GM13976 (cell line): Measurements from ENCODE around the gene NUMBL.

Experiments used
- DNase-seq: peaks from one replicate; pipeline ENCODE4 v3.0.0; 2012; ENCODE audit warnings: low spot score
- CTCF ChIP-seq: IDR thresholded peaks from 2 replicates; pipeline ENCODE4 v1.5.1; 2012; ENCODE audit warnings: borderline replicate concordance, mild to moderate bottlenecking; ENCODE audit not compliant: insufficient read depth; ENCODE audit errors: extremely low read depth, missing control alignments, control extremely low read depth
- in situ Hi-C: fragments of 300-500 bp; cut with MboI; formaldehyde crosslinking; loops from one replicate; pipeline ENCODE4 v1.12.0; 2022; ENCODE audit warnings: low sequenced_read_pairs, mixed read lengths, inconsistent platforms; ENCODE audit not compliant: unreplicated experiment

Gene NUMBL

GRCh38 chr19:40623403-40624251 is 66.8 kb downstream of the NUMBL start:
- no peak for TF ChIP-seq CTCF
- in situ Hi-C loops = loop anchor here (25.0 kb wide), 1 partner anchor 311 kb away; no protein-coding TSS in a partner anchor
- no peak for DNase-seq

- in situ Hi-C loops = loop anchor here (25.0 kb wide), 1 partner anchor 310 kb away; no protein-coding TSS in a partner anchor
- TF ChIP-seq CTCF = no peak
These were observed 67.7 kb downstream of the NUMBL start for GRCh38 chr19:40622773-40623075.

GRCh38 chr19:40621966-40622772 is 68.3 kb downstream of the NUMBL start:
- in situ Hi-C loops = loop anchor here (25.0 kb wide), 1 partner anchor 310 kb away; no protein-coding TSS in a partner anchor
- DNase-seq = no peak
- no peak for TF ChIP-seq CTCF

More at GRCh38 chr19:40622773-40623075, 67.7 kb downstream of the NUMBL start:
- DNase-seq = no peak

GRCh38 chr19:40621283-40621682 is 69.2 kb downstream of the NUMBL start:
- TF ChIP-seq CTCF = no peak
- in situ Hi-C loops = loop anchor here (25.0 kb wide), 1 partner anchor 309 kb away; no protein-coding TSS in a partner anchor
- no peak for DNase-seq

- DNase-seq = no peak
- TF ChIP-seq CTCF = no peak
- in situ Hi-C loops = loop anchor here (25.0 kb wide), 1 partner anchor 308 kb away; no protein-coding TSS in a partner anchor
These were observed 70.3 kb downstream of the NUMBL start for GRCh38 chr19:40620161-40620485.

GRCh38 chr19:40619333-40620160 is 70.9 kb downstream of the NUMBL start:
- in situ Hi-C loops = loop anchor here (25.0 kb wide), 1 partner anchor 307 kb away; no protein-coding TSS in a partner anchor
- TF ChIP-seq CTCF = no peak
- no peak for DNase-seq
